K562 treated with DMSO at 1 percent for 48 hours (cell line): ENCODE data around the gene TMEM248. TPM values are rescaled to one million over a fixed set of nuclear protein-coding genes. Genes with fewer than 3 reads are reported as not detected.

Experiments
- total RNA-seq: library from RNA; unstranded; fragments of 300-600 nt; gene quantifications from 2 replicates; pipeline ENCODE4 v1.2.3, GENCODE V29; 2022; ENCODE audit warnings: low replicate concordance; ENCODE audit errors: extremely low read depth

Gene TMEM248, protein sequence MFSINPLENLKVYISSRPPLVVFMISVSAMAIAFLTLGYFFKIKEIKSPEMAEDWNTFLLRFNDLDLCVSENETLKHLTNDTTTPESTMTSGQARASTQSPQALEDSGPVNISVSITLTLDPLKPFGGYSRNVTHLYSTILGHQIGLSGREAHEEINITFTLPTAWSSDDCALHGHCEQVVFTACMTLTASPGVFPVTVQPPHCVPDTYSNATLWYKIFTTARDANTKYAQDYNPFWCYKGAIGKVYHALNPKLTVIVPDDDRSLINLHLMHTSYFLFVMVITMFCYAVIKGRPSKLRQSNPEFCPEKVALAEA
- total RNA-seq, result 269 TPM in 1 of 2 replicates, not detected in the other

DNA sequence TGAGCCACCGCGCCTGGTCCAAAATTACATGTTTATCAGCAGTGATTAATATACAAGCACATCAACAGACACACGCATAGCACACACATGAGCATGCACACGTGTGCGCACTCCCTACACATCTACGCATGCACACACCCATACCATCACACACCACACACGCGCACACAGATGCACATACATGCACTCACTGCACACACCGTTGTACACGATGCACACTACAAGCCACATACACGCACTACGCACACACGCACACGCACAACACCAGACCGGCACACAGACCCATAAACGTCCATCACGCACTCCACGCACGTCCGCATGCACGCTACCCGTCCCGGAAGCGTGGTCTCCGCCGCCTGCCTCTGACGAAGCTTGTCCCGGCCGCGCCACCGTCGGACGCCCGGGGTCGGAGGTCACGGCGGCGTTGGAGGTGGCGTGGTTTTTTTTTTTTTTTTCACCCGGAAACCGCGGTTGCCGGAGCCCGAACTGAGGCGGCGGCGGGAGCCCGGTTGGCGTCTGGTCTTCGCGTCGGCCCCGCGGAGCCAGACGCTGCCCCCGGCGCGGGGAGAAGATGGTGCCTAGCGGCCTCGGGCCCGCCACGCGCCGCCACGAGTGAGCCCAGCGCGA is at the start of gene TMEM248:
TSS of gene TMEM248 (plus strand) at position 457 of the 627 bp plus-strand sequence. CDS start 20,641 bp downstream, outside the sequence.

DNA sequence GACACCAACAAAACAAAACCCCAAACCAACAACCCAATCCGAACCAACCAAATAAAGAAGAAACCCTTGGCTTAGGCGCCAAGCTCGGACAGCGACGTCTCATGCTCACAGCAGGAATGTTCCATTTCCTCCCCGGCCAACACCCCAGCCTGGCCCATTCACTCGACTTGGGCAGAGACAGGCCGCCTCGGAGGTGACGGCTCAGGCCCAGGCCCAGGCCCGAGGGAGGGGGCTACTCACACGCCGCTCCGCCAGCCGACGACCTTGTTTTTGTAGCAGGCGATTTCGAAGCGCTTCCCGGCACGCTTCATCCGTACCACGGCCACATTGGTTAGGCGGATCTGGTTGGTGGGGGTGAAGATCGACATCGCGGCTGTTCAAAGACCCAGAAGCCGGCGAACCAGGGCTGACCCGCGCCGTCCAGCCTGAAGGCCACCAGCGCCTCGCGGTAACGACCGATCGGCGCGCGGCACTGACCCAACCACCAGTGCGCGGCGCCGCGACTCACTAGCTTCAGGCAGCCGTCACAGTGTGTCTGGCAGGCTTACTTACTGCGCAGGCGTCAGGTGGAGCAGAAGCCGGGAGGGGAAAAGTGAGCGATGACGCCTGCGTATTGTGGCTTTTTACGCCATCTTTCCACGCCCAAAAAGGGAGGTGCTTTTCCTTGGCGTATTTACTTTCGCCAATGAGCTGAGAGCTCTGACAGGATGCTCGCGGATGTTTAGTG is 74.2 kb downstream of the TMEM248 start, which contains the start of gene SBDS:
TSS of gene SBDS (minus strand) at position 537 of the 727 bp plus-strand sequence. CDS start at position 368, 169 bp downstream.

DNA sequence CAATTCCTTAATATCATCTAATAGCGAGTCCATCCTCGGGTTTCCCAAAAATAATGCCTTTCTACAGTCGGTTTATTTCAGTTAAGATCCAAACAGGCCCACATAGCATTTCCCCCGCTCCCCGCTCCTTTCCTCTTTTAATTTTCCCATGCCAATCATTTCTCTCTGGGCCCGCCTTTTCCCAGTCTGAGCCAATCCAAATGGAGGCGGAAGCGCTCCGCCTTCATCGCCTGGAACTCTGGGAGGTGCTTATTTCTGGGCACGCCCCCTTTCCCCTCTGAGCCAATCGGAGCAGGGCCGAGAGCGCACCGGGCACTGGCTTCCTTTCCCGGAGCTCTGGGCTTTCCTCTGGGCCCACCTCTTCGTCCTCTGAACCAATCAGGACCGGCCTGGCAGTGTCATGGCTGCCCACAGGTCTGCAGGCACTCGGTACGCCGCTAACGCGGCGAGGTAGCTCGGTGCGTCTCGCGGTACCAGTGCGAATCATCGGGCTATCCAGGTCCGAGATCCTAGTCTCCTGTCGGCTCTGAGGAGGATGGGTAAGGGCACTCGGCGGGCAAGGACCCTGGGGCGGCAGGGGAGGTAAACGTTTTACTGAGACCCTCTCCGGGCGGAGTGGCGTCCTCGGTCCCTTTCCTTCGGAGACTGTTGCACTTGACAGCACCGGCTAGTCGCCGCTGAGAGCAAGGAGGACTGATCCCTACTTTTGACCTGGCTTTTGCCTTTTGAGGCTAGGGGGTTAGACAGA is 75.6 kb downstream of the TMEM248 start, which contains the start of gene TYW1:
TSS of gene TYW1 (plus strand) at position 390 of the 748 bp plus-strand sequence. CDS start at position 536, 146 bp downstream.

Other genes starting within 250 kb of the TMEM248 start
- gene RABGEF1, start 180.5 kb upstream of the TMEM248 start, total RNA-seq, result not detected in 2 replicates
- not detected in 2 replicates for gene SBDS, start 74.4 kb downstream of the TMEM248 start, total RNA-seq
- gene TYW1, start 75.6 kb downstream of the TMEM248 start, total RNA-seq, result not detected in 2 replicates